GM12874 (cell line): ENCODE data around the gene SPAG9.

Experiments used
- CTCF ChIP-seq: IDR thresholded peaks from 2 replicates; pipeline ENCODE4 v1.5.1; 2011; ENCODE audit warnings: low read depth, mild to moderate bottlenecking, control low read depth, low read length, moderate library complexity; ENCODE audit not compliant: insufficient read depth

The SPAG9 gene

GRCh38 chr17:50947782-50948543 is 172.7 kb downstream of the SPAG9 start:
- no peak for TF ChIP-seq CTCF

- no peak for TF ChIP-seq CTCF
Measured at GRCh38 chr17:50946891-50947781, 173.5 kb downstream of the SPAG9 start.

- no peak for TF ChIP-seq CTCF
Measured at GRCh38 chr17:50946223-50946890, 174.3 kb downstream of the SPAG9 start.

GRCh38 chr17:50945779-50946222 is 174.9 kb downstream of the SPAG9 start:
- no peak for TF ChIP-seq CTCF

- no peak for TF ChIP-seq CTCF
Measured at GRCh38 chr17:50944902-50945720, 175.6 kb downstream of the SPAG9 start.

GRCh38 chr17:50944054-50944901 is 176.4 kb downstream of the SPAG9 start:
- TF ChIP-seq CTCF: no peak
